HT1080 (cell line): ENCODE measurements around the gene LRRC75B. TPM values are rescaled to one million over a fixed set of nuclear protein-coding genes. Genes with fewer than 3 reads are reported as not detected.

Experiments
- DNase-seq: peaks from one replicate; pipeline ENCODE4 v3.0.0-alpha.2; 2015; ENCODE audit warnings: low read depth
- total RNA-seq: library from RNA; depleted of rRNA; stranded (reverse); fragments of >200 nt; shearing (Covaris generic); gene quantifications from 2 replicates; pipeline ENCODE4 v1.2.3, GENCODE V29; 2014

LRRC75B gene
- total RNA-seq, 1 experiment from 2014 or later: 1.1 TPM

GRCh38 chr22:24587948-24588347 is 4.9 kb downstream of the LRRC75B start:
- DNase-seq: no peak

- no peak for DNase-seq
These were observed 5.6 kb downstream of the LRRC75B start for GRCh38 chr22:24587251-24587650.

- no peak for DNase-seq
These were observed 6.8 kb downstream of the LRRC75B start for GRCh38 chr22:24585927-24586546.

- no peak for DNase-seq
These were observed 7.4 kb downstream of the LRRC75B start for GRCh38 chr22:24585461-24585860.

- no peak for DNase-seq
These were observed 7.9 kb downstream of the LRRC75B start for GRCh38 chr22:24584871-24585411.

GRCh38 chr22:24584166-24584790 is 8.6 kb downstream of the LRRC75B start:
- no peak for DNase-seq

GRCh38 chr22:24583221-24584165 is 9.4 kb downstream of the LRRC75B start:
- DNase-seq: no peak

GRCh38 chr22:24582056-24582814 is 10.6 kb downstream of the LRRC75B start:
- no peak for DNase-seq

- DNase-seq: no peak
These were observed 12.6 kb downstream of the LRRC75B start for GRCh38 chr22:24580276-24580675.

- DNase-seq: no peak
These were observed 13.6 kb downstream of the LRRC75B start for GRCh38 chr22:24579258-24579601.

- no peak for DNase-seq
These were observed 14.3 kb downstream of the LRRC75B start for GRCh38 chr22:24578355-24579257.

GRCh38 chr22:24576778-24577177 is 16.1 kb downstream of the LRRC75B start:
- no peak for DNase-seq

- DNase-seq: no peak
These were observed 21.6 kb downstream of the LRRC75B start for GRCh38 chr22:24571266-24571665.

- no peak for DNase-seq
These were observed 25.2 kb downstream of the LRRC75B start for GRCh38 chr22:24567668-24568067.

- no peak for DNase-seq
These were observed 25.9 kb downstream of the LRRC75B start for GRCh38 chr22:24566899-24567511.

GRCh38 chr22:24565077-24565476 is 27.8 kb downstream of the LRRC75B start:
- DNase-seq: no peak

- no peak for DNase-seq
These were observed 28.4 kb downstream of the LRRC75B start for GRCh38 chr22:24564376-24565058.

GRCh38 chr22:24563246-24563645 is 29.6 kb downstream of the LRRC75B start:
- no peak for DNase-seq

- DNase-seq: no peak
These were observed 33.4 kb downstream of the LRRC75B start for GRCh38 chr22:24559471-24559870.
